UCSD-AML1 (cell line): ENCODE results near the gene GAGE12J.
"Not testable (repeated sequence)": the region's sequence is repeated elsewhere in the genome, so short reads cannot be mapped to it uniquely, and the experiment has no call there.

Experiments
- DNase-seq: peaks from one replicate; lab custom pipeline; 2025; ENCODE audit not compliant: unreplicated experiment; lab: John Stamatoyannopoulos, UW

GAGE12J gene

DNA sequence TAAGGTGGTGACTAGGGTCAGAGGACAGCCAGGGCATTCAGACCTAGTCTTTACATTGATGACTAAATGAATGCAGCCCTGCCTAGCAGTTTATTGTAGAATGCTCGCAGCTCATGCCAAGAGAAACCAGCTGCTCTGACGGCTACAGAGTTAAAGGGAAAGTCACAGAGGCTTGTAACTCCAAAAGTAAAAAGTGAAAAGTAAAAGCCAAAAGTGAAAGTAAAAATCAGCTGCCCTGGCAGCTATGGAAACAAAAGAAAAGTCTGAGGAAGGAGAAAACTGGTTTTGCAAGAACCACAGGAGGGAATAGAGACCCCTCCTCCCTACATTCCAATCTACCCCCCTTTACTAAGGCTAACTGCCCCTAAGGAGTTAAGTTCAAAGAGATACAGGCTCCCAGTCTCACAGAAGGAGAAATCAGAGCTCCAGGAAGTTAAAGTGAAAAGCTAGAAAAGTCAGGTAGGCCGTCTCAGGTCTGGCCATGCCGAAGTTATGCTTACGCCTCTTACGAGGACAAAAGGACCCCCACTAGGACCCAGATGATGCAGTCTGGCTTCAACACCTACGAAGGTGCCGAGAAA is 12.3 kb upstream of the GAGE12J start:
- no peak for DNase-seq

- DNase-seq = no peak
Observed at GRCh38 chrX:49310371-49310770, 11.5 kb upstream of the GAGE12J start.

DNA sequence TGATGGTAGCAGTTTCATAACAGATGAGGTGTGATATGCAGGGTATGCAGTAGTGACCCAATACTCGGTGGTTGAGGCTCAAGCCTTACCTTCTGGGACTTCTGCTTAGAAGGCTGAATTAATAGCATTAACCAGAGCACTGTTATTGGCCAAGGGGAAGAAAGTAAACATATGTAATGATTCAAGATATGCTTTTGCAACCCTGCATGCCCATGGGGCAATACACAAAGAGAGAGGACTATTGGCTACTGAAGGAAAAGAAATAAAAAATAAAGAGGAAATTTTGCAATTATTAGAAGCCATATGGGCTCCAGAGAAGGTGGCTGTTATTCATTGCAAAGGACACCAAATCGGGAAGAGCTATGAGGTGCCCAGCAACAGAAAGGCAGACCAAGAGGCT is 9.7 kb upstream of the GAGE12J start:
- DNase-seq = no peak

DNA sequence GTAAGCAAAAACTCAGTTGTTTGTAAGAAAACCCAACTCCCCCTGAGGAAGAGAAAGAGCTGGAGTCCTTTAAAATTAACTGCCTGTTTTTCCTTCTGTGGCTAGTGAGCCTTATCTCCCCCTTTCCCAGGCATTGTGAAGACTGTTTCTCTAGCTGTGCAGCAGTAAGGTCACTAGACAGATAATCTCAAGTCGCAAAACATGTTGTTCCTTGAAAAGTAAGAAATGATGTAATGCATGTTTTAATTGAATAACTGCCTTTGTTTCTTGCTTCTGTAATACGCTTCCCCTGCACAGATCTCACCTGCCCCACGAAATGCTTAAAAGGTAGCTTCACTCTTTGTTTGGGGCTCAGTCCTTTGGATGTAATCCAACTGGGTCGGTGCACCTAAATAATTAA is 5.8 kb upstream of the GAGE12J start:
- no peak for DNase-seq

DNA sequence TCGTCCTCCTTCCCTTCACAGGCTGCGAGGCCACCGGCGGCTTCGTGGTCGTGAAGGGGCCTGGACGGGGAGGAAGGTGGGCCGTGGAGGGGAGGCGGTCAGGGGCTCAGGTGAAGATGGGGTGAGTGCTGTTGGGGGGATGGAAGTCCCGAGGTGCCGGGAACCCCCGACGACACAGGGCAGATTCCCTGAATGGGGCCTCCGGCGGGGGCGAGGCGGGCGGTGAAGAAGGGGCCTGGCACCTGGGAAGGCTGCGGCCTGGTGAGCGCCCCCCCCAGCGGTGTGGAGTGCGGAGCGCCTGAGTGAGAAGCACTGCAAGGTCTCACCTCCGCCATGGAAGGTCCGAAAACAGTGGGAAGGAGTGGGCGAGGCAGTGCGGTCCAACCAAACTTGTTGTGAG is 429 bp downstream of the GAGE12J start:
- DNase-seq = not testable (repeated sequence)

GRCh38 chrX:49323735-49324134 is 1.9 kb downstream of the GAGE12J start:
- DNase-seq = not testable (repeated sequence)

DNA sequence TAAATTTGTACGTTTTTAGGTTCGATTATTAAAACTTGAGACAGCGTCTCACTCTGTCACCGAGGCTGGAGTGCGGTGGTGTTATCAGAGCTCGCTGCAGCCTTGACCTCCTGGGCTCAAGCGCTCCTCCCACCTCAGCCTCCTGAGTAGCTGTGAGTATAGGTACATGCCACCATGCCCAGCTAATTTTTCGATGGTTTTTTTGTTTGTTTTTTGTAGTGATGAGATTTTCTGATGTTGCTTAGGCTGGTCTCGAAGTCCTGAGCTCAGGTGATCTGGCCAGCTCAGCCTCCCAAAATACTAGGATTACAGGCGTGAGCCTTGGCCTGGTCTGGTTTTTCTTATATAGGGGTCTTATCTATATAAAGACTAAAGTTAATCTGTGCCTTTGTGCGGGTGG is 8.6 kb downstream of the GAGE12J start:
- DNase-seq = not testable (repeated sequence)

GRCh38 chrX:49331282-49331681 is 9.4 kb downstream of the GAGE12J start, which contains the start of gene GAGE13:
GAGE13 (plus strand) TSS chrX:49331582; CDS start chrX:49332738, 1,156 bp downstream.
- DNase-seq = not testable (repeated sequence)

DNA sequence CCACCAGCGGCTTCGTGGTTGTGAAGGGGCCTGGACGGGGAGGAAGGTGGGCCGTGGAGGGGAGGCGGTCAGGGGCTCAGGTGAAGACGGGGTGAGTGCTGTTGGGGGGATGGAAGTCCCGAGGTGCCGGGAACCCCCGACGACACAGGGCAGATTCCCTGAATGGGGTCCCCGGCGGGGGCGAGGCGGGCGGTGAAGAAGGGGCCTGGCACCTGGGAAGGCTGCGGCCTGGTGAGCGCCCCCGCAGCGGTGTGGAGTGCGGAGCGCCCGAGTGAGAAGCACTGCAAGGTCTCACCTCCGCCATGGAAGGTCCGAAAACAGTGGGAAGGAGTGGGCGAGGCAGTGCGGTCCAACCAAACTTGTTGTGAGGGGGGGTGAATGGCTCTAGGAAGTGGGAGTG is 10.0 kb downstream of the GAGE12J start:
- not testable (repeated sequence) for DNase-seq

- DNase-seq = not testable (repeated sequence)
Observed at GRCh38 chrX:49341449-49341848, 19.6 kb downstream of the GAGE12J start.

DNA sequence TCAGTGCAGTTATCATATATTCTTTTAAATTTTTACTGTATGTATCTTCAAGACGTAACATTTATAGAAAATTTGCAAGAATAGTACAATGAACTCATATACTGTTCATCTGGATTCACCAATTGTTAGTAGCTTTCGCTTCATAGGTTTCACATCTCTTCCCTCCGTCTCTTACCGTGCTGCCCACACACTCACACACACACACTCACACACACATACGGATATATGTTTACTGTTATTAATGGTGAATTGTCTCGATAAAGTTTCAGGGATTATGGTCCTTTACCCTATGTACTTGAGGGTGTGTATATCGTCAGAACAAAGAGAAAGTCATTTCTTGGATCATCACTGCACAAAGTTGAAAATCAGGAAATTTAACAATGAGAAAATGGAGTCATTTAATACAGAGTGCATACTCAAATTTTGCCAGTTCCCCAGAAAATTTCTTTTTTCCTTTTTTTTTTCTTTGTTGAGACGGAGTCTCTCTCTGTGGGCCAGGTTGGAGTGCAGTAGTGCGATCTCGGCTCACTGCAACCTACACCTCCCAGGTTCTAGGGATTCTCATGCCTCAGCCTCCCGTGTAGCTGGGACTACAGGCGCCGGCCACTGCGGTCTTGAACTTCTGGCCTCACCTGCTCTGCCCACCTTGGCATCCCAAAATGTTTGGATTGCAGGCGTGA is 22.8 kb downstream of the GAGE12J start:
- not testable (repeated sequence) for DNase-seq

DNA sequence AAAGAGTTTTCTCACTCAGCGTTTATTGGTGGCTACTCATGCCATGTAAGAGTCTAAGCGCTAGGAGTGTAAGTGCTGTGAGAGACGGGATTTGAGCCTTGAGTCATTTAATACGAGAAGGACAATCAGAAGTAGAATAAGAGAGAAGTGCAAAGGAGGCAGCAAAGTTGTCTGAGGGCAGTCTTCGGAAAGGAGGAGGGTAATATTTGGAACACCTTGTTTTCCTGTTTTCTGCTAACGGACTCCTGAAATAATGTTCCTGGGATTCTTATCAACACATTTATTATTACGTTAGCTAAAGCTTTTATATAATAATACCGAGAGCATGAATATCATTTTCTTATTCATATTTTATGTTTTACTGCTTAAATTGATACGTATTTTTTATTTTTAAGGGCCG is 23.6 kb downstream of the GAGE12J start:
- not testable (repeated sequence) for DNase-seq

- DNase-seq = not testable (repeated sequence)
Observed at GRCh38 chrX:49346150-49346549, 24.3 kb downstream of the GAGE12J start.
